Inflammatory macrophage treated with lipopolysaccharide for 1 hour (primary cell): ENCODE measurements around the gene FKBP6.
"Not testable (repeated sequence)": the region's sequence is repeated elsewhere in the genome, so short reads cannot be mapped to it uniquely, and the experiment has no call there.

ENCODE experiments used
- DNase-seq, 2 donors: peaks; one replicate each; pipeline ENCODE4 v3.0.0-alpha.2; 2020 to 2022

The FKBP6 gene

DNA sequence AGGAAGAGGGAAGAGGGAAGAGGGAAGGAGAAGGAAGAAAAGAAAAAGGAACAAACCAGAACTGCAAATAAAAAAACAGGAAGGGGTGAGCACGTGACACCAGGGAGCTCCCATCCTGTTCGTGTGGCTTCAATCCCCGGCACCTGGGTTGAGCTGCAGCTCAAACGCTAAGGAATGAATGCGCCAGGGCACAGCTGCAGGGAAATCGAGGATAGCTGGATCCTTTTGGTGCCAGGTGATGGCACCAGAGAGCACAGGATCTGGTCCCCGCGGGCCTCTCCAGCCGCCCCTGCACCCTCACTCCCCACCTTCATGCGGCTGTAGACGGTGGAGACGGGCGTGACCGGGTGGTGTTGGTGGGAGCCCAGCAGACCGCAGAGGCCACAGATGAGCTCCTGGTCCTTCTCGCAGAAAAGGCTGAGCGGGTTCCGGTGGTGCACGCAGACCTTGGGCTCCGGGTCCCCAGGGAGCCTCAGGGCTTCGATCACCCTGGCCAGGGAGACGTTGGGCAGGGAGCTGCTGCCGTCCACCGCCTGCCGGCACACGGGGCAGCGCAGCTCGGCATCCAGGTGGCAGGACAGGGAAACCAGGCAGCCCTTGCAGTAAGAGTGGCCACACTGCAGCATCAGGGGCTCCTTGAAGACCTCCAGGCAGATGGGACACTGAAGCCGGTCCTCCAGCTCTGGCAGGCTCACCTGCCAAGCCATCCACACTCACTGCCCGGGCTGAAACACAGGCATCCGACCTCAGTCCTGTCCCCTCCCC is 3.7 kb upstream of the FKBP6 start:
- peak; percentile 16 to 31 for DNase-seq

DNA sequence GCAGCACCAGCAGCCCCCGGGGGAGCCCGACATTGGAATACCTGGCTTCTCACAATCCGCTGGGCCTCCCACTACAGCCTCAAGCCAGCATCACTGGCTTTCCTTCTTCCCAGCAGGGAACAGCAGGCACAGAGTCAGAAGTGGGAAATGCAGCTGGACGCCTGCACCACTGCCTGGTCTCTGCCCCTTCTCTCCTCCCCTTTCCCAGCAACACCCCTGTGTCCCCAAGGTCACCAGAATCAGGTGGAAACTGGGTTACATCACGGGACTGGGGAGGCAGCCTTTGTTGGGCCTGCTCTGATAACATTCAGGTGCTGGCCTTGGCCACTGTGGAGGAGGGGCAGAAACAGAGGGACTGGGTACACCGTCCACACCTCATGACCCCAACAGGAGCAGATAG is 2.5 kb upstream of the FKBP6 start:
- DNase-seq: not testable (repeated sequence)

DNA sequence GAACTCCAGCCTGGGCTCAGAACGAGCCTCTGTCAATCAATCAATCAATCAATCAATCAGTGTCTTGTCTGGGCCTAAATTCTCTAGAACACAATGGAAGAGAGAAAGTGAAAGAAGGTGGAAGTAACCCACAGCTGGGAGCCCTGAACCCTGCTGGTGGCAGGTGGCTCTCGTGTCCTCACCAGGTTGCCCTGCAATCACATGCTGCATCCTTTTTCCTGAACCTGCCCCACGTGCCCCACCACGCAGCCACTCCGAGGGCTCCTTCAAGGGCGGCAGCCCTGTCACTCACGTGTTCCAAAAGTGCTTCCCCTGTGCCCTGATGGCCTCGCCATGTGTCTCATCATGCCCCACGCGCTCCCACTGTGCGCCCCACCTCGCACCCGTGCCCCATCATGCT is 512 bp upstream of the FKBP6 start:
- DNase-seq: not testable (repeated sequence)

DNA sequence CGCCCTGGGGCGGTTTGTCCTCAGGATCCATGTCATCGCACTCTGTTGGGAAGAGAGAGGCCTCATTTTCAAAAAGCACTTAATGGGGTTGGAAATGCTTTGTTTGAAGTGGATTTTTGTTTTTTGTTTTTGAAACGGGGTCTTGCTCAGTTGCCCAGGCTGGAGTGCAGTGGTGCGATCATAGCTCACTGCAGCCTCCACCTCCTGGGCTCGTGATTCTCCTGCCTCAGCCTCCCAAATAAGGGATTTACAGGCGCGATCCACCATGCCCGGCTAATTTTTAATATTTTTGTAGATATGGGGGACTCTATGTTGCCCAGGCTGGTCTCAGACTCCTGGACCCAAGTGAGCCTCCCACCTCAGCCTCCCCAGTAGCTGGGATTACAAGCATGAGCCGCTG is 735 bp downstream of the FKBP6 start:
- no peak for DNase-seq

- DNase-seq: no peak
Observed at GRCh38 chr7:73329861-73330581, 2.1 kb downstream of the FKBP6 start.

GRCh38 chr7:73330772-73331171 is 2.8 kb downstream of the FKBP6 start:
- DNase-seq: no peak

GRCh38 chr7:73332447-73332846 is 4.5 kb downstream of the FKBP6 start:
- DNase-seq: no peak

GRCh38 chr7:73338321-73338720 is 10.4 kb downstream of the FKBP6 start:
- DNase-seq: no peak

DNA sequence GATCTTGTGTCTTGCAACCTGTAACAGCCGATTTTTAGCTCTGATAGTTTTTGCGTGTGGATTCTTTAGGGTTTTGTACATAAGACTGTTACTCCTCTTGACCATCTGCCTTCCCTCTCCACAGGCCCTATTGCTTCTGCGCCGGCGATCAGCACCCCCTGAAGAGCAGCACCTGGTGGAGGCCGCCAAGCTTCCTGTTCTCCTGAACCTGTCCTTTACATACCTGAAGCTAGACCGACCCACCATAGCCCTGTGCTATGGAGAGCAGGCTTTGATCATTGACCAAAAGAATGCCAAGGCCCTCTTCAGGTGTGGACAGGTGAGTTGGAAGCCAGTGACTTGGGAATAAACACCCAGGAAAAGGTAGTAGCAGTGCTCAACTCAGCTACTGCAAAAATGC is 12.6 kb downstream of the FKBP6 start:
- no peak for DNase-seq

- peak; percentile 50 to 62 for DNase-seq
Observed at GRCh38 chr7:73341877-73342276, 13.9 kb downstream of the FKBP6 start.

GRCh38 chr7:73342645-73343044 is 14.7 kb downstream of the FKBP6 start:
- no peak for DNase-seq

- no peak for DNase-seq
Observed at GRCh38 chr7:73343671-73344380, 15.9 kb downstream of the FKBP6 start.

DNA sequence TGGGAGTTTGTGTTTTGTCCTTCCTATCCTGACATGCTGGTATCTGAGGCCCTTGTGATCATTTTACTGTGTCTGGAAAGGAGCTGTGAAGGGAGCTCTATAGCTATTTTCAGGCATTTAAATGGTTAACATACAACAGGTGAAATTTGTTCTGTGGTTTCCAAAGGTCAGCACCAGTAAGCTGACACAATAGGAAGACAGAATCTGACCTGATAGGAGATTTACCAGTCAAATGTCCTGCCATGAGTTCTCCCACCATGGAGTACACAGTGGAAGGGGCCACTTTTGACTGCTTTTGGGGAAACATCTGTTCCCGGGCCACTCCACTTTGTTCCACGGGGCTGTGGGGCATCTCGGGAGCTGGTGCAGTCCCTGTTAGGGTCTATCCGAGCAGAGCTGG is 17.6 kb downstream of the FKBP6 start:
- no peak for DNase-seq

GRCh38 chr7:73345951-73346350 is 18.0 kb downstream of the FKBP6 start:
- no peak for DNase-seq

GRCh38 chr7:73349763-73350162 is 21.8 kb downstream of the FKBP6 start:
- DNase-seq: no peak

DNA sequence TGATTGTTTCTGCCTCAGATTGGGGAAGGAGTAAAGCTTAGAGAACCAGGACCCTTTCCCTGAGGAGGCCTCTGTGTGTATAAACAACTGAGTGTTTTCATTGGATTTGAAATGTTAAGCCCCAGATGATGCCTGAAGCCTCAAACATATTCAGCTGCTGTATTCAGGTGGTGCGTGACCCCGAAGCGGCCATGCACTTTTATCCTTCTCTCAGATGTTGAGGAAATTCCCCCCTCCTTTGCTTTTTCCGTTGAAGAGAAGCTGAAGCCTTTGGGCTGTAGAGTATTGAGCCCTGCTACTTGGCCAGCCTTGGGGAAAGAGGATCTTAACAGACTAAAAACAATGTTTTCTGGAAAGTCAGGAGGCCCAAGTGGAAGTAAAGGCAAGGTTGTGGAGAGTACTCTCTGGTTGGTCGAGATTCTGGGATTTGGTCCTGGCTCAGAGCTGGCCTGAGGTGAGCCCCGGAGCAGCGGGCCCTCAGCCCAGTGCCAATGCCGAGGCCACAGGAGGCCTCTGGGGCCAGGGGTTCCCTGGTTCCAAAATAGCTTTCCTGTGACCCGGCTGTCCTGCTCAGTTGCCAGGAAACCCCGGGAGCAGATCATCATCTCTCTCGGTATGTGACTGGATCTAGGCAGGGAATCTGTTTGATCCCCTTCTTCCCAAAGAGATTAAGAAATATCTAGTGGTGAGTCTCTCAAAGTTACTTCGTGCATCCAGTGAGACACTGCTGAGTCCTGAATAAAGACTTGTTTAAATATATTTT is 22.5 kb downstream of the FKBP6 start:
- no peak for DNase-seq

- no peak for DNase-seq
Observed at GRCh38 chr7:73351447-73352167, 23.6 kb downstream of the FKBP6 start.

- DNase-seq: no peak
Observed at GRCh38 chr7:73352784-73353183, 24.8 kb downstream of the FKBP6 start.

GRCh38 chr7:73353243-73353642 is 25.3 kb downstream of the FKBP6 start:
- DNase-seq: no peak

- DNase-seq: no peak
Observed at GRCh38 chr7:73354196-73354595, 26.2 kb downstream of the FKBP6 start.

GRCh38 chr7:73354821-73355220 is 26.9 kb downstream of the FKBP6 start:
- DNase-seq: no peak

DNA sequence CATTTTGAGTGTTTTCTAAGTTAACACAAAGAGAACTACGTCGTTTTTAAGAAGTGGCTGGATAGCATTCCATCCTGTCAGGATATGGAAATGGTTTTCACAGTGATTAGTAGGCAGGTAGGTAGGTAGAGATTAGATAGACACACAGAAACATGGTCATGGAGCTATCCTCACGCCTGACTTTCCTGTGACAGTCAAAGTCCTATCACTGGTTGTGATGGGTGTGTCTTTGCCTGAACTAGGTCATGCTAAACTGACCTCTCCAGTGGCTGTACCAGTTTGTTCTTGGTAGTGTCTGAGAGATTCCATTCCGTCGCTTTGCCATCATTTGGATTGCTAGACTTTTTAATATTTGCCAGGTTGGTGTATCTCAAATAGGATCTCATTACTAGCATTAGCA is 28.2 kb downstream of the FKBP6 start:
- no peak for DNase-seq
